ENCODE data around the gene MUC5B. TPM values are rescaled to one million over a fixed set of nuclear protein-coding genes. Genes with fewer than 3 reads are reported as not detected.
"Not testable (repeated sequence)": the region's sequence is repeated elsewhere in the genome, so short reads cannot be mapped to it uniquely, and the experiment has no call there.

MUC5B gene
- total RNA-seq, 1 donor from 2014 or later = not detected

GRCh38 chr11:1181853-1182535 is 40.9 kb upstream of the MUC5B start:
- TF ChIP-seq, protein P1, sequence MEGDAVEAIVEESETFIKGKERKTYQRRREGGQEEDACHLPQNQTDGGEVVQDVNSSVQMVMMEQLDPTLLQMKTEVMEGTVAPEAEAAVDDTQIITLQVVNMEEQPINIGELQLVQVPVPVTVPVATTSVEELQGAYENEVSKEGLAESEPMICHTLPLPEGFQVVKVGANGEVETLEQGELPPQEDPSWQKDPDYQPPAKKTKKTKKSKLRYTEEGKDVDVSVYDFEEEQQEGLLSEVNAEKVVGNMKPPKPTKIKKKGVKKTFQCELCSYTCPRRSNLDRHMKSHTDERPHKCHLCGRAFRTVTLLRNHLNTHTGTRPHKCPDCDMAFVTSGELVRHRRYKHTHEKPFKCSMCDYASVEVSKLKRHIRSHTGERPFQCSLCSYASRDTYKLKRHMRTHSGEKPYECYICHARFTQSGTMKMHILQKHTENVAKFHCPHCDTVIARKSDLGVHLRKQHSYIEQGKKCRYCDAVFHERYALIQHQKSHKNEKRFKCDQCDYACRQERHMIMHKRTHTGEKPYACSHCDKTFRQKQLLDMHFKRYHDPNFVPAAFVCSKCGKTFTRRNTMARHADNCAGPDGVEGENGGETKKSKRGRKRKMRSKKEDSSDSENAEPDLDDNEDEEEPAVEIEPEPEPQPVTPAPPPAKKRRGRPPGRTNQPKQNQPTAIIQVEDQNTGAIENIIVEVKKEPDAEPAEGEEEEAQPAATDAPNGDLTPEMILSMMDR (conservative IDR thresholded peaks at IDR 0.05; ENCODE audit: low read depth, low read length) = no peak
- DNase-seq (ENCODE audit: low read depth) = no peak
- H3K4me3 ChIP-seq (ENCODE audit: low read depth, low read length) = no peak overlapping the region

DNA sequence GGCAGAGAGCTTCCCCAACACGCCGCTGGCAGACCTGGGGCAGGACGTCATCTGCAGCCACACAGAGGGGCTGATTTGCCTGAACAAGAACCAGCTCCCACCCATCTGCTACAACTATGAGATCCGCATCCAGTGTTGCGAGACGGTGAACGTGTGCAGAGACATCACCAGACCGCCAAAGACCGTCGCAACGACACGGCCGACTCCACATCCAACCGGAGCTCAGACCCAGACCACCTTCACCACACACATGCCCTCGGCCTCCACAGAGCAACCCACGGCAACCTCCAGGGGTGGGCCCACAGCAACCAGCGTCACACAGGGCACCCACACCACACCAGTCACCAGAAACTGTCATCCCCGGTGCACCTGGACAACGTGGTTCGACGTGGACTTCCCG is 38.7 kb upstream of the MUC5B start:
- not testable (repeated sequence) for H3K4me3 ChIP-seq (ENCODE audit: low read depth, low read length); DNase-seq (ENCODE audit: low read depth)

GRCh38 chr11:1188451-1189130 is 34.3 kb upstream of the MUC5B start:
- DNase-seq (ENCODE audit: low read depth); H3K4me3 ChIP-seq (ENCODE audit: low read depth, low read length): not testable (repeated sequence)

GRCh38 chr11:1189816-1190215 is 33.0 kb upstream of the MUC5B start:
- H3K4me3 ChIP-seq (ENCODE audit: low read depth, low read length); DNase-seq (ENCODE audit: low read depth): not testable (repeated sequence)

DNA sequence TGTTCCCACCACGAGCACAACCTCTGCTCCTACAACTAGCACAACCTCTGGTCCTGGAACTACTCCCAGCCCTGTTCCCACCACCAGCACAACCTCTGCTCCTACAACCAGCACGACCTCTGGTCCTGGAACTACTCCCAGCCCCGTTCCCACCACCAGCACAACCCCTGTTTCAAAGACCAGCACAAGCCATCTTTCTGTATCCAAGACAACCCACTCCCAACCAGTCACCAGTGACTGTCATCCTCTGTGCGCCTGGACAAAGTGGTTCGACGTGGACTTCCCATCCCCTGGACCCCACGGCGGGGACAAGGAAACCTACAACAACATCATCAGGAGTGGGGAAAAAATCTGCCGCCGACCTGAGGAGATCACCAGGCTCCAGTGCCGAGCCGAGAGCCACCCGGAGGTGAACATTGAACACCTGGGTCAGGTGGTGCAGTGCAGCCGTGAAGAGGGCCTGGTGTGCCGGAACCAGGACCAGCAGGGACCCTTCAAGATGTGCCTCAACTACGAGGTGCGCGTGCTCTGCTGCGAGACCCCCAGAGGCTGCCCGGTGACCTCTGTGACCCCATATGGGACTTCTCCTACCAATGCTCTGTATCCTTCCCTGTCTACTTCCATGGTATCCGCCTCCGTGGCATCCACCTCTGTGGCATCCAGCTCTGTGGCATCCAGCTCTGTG is 30.9 kb upstream of the MUC5B start:
- not testable (repeated sequence) for DNase-seq (ENCODE audit: low read depth); H3K4me3 ChIP-seq (ENCODE audit: low read depth, low read length)

DNA sequence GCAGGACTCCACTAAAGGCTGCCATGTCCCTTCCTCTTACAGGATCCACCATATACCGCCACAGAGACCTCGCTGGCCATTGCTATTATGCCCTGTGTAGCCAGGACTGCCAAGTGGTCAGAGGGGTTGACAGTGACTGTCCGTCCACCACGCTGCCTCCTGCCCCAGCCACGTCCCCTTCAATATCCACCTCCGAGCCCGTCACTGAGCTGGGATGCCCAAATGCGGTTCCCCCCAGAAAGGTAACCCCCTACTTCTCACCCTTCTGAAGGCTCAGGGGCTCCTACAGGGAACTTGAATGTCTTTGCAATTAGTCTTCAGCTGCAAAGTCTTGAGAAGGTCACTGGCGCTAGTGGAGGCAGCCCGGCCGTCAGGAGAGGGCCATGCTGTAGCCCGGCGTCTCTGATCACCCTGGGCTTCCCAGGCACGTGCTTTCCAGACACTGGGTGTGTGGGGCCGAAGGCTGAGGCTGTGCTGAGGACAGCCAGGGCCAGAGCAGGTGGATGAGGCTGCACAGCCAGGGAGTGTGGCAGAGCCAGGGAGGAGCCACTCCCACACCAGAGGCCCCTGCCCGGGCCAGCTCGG is 30.0 kb upstream of the MUC5B start:
- no peak overlapping the region for H3K4me3 ChIP-seq (ENCODE audit: low read depth, low read length)

DNA sequence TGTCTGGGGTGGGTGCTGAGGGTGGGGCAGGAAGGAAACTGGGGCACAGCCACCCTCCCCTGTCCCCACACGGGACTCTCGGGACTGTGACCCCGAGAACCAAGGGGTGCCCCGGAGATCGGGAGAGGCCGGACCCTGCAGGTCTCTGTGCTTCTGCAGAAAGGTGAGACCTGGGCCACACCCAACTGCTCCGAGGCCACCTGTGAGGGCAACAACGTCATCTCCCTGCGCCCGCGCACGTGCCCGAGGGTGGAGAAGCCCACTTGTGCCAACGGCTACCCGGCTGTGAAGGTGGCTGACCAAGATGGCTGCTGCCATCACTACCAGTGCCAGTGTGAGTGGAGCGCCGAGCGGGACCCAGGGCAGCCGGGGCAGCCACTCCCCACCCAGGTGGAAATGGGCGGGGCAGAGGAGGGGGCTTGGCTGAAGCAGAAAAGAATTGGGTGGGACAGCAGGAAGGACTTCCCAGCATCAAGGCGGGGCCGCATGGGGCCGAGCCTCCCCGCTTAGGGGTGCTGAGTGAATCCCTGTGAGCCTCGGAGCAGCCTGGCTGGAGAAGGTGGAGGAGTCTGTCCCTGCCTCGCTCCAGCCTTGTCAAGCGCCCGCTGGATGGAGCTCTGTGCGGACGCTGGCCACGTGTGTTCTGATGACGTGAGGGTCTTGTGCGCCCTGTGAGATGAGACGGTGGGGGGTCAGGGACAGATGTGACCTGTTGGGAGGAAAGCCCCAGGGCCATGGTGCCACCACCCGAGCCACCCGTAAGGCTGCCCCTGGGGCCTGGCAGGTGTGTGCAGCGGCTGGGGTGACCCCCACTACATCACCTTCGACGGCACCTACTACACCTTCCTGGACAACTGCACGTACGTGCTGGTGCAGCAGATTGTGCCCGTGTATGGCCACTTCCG is 29.3 kb upstream of the MUC5B start:
- H3K4me3 ChIP-seq (ENCODE audit: low read depth, low read length) = no peak overlapping the region
- DNase-seq (ENCODE audit: low read depth) = no peak
- TF ChIP-seq, protein P1 (conservative IDR thresholded peaks at IDR 0.05; ENCODE audit: low read depth, low read length) = no peak

More for the DNA sequence above, 30.0 kb upstream of the MUC5B start:
- no peak for DNase-seq (ENCODE audit: low read depth)
- TF ChIP-seq, protein P1 (conservative IDR thresholded peaks at IDR 0.05; ENCODE audit: low read depth, low read length) = no peak

DNA sequence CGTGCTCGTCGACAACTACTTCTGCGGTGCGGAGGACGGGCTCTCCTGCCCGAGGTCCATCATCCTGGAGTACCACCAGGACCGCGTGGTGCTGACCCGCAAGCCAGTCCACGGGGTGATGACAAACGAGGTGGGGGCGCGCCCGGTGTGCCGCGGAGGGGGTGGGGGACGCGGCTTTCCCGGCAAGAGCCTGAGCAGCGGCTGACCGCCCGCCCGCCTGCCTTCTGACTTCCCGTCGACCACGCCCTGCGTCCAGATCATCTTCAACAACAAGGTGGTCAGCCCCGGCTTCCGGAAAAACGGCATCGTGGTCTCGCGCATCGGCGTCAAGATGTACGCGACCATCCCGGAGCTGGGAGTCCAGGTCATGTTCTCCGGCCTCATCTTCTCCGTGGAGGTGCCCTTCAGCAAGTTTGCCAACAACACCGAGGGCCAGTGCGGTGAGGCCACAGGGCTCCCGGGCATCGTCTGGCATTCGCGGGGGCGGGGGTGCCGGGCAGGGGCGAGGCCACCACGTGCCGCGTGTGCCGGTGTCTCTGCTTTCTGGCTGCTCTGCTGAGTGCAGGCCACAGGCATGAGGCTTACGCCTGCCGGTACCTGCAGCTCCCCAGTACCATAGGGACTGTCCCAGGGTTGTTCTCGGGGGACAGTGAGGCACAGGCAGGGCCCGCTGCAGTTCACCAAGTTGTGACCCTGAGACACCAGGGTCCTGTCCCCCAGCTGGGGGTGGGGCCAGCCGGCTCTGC is 28.5 kb upstream of the MUC5B start:
- no peak overlapping the region for H3K4me3 ChIP-seq (ENCODE audit: low read depth, low read length)
- no peak for DNase-seq (ENCODE audit: low read depth)
- TF ChIP-seq, protein P1 (conservative IDR thresholded peaks at IDR 0.05; ENCODE audit: low read depth, low read length) = no peak
